GM12878 (cell line): ENCODE measurements around the gene SLC1A7. TPM values are rescaled to one million over a fixed set of nuclear protein-coding genes. Genes with fewer than 3 reads are reported as not detected.

Source experiments
- ATAC-seq: fragments of 200-7000 bp; cut with Tn5 transposase; 3 replicates; pipeline ENCODE4 v1.9.1; 2020; ENCODE audit warnings: mild to moderate bottlenecking, moderate library complexity
- BruUV-seq: library from RNA; stranded (reverse); fragments of 400-500 nt; replicated peaks from 2 replicates; lab custom pipeline; 2021; lab: Mats Ljungman, UMichigan
- CTCF ChIA-PET: fragments of 300-600 bp; sonication (Branson Sonifier 250); formaldehyde crosslinking; extraction: SDS; loops from one replicate; lab custom pipeline; 2021; ENCODE audit warnings: inconsistent platforms; lab: Yijun Ruan, JAX
- POLR2A ChIA-PET: fragments of 350-600 bp; formaldehyde crosslinking; extraction: SDS; loops from one replicate; lab custom pipeline; 2021; ENCODE audit warnings: inconsistent platforms; lab: Charles Lee
- RAD21 ChIA-PET: fragments of 300-600 bp; sonication (Branson Sonifier 250); formaldehyde crosslinking; loops from one replicate; lab custom pipeline; 2023; ENCODE audit warnings: antibody characterized with exemption; ENCODE audit not compliant: unreplicated experiment; lab: Charles Lee
- SMC1A ChIA-PET: fragments of 300-600 bp; sonication (Branson Sonifier 250); formaldehyde crosslinking; loops from one replicate; lab custom pipeline; 2023; ENCODE audit not compliant: unreplicated experiment, uncharacterized antibody; lab: Charles Lee
- DNase-seq: peaks from one replicate; pipeline ENCODE4 v3.0.0-alpha.2; 2011; ENCODE audit warnings: low read depth, low spot score
- FAIRE-seq: peaks from 3 replicates; lab custom pipeline; 2011; peaks lifted over from hg19 to GRCh38; lab: Jason Lieb, UNC
- H2AFZ ChIP-seq: 2 replicates; pipeline ENCODE4 v1.6.0; 2011; ENCODE audit warnings: low read depth, low read length, control low read depth; ENCODE audit not compliant: control insufficient read depth
- H3K27ac ChIP-seq: 2 replicates; pipeline ENCODE4 v1.5.1; 2011; ENCODE audit warnings: control low read depth; ENCODE audit not compliant: control insufficient read depth, insufficient read depth
- H3K27me3 ChIP-seq, 2 experiments: replicated peaks in 1 of 2; 2 replicates each; pipeline versions ENCODE4 v1.6.0 to v1.6.1; 2011; ENCODE audit warnings: low read length in 1 of 2; ENCODE audit not compliant: control insufficient read depth in 2 of 2, insufficient read depth in 2 of 2
- H3K36me3 ChIP-seq, 2 experiments: 2 replicates each; pipeline ENCODE4 v1.5.1; 2011; ENCODE audit warnings: low read length in 1 of 2; ENCODE audit not compliant: control insufficient read depth in 2 of 2, insufficient read depth in 2 of 2
- H3K4me1 ChIP-seq: 2 replicates; pipeline ENCODE4 v1.6.1; 2011; ENCODE audit warnings: mild to moderate bottlenecking, low read length, moderate library complexity, mixed read lengths; ENCODE audit not compliant: control insufficient read depth, insufficient read depth
- H3K4me2 ChIP-seq: 2 replicates; pipeline ENCODE4 v1.6.0; 2011; ENCODE audit warnings: control low read depth; ENCODE audit not compliant: control insufficient read depth, insufficient read depth
- H3K4me3 ChIP-seq: fragments of 200-600 bp; sonication (generic); 2 replicates; pipeline ENCODE4 v1.5.1; 2016
- H3K79me2 ChIP-seq: 2 replicates; pipeline ENCODE4 v1.6.0; 2011; ENCODE audit warnings: low read length; ENCODE audit not compliant: control insufficient read depth, insufficient read depth
- H3K9ac ChIP-seq: 2 replicates; pipeline ENCODE4 v1.8.0; 2011; ENCODE audit warnings: low read length, control low read depth, mixed read lengths; ENCODE audit not compliant: control insufficient read depth, insufficient read depth
- H3K9me3 ChIP-seq: replicated peaks from 3 replicates; pipeline ENCODE4 v1.5.1; 2011; ENCODE audit warnings: mild to moderate bottlenecking, low read length; ENCODE audit not compliant: control insufficient read depth, insufficient read depth
- H4K20me1 ChIP-seq: 2 replicates; pipeline ENCODE4 v1.6.0; 2011; ENCODE audit not compliant: control insufficient read depth, insufficient read depth
- BHLHE40 ChIP-seq, 2 experiments: fragments of 450-650 bp in 1 of 2; IDR thresholded peaks; 2 replicates each; pipeline ENCODE4 v1.6.1; 2011 to 2017; ENCODE audit warnings: low read depth in 2 of 2, borderline replicate concordance in 1 of 2, improper control_type of control experiment in 1 of 2, low read length in 1 of 2, mild to moderate bottlenecking in 1 of 2
- CHD4 ChIP-seq: fragments of 200-600 bp; sonication (generic); IDR thresholded peaks from 2 replicates; pipeline ENCODE4 v1.6.1; 2016; ENCODE audit warnings: mild to moderate bottlenecking
- CTCF ChIP-seq, 3 experiments: IDR thresholded peaks in 2 of 3; conservative IDR thresholded peaks in 1 of 3; 2 replicates each; pipeline ENCODE4 v1.5.1; 2011; ENCODE audit warnings: low read depth in 3 of 3, low read length in 3 of 3, mild to moderate bottlenecking in 3 of 3, control low read depth in 2 of 3, moderate library complexity in 2 of 3, inconsistent platforms in 1 of 3, mixed read lengths in 1 of 3; ENCODE audit not compliant: control insufficient read depth in 2 of 3, insufficient read depth in 1 of 3; ENCODE audit errors: extremely low read depth in 1 of 3
- CUX1 ChIP-seq: IDR thresholded peaks from 2 replicates; pipeline ENCODE4 v1.6.1; 2012; ENCODE audit warnings: improper control_type of control experiment, low read depth, low read length; ENCODE audit not compliant: insufficient replicate concordance
- NR2F1 ChIP-seq: fragments of 450-650 bp; conservative IDR thresholded peaks from 2 replicates; pipeline ENCODE4 v1.6.1; 2017; ENCODE audit warnings: mild to moderate bottlenecking
- SP1 ChIP-seq: IDR thresholded peaks from one replicate; pipeline ENCODE4 v1.6.1; 2011; ENCODE audit warnings: low read depth, low read length
- SRF ChIP-seq, 2 experiments: IDR thresholded peaks; 2 replicates each; pipeline ENCODE4 v1.6.1; 2011; ENCODE audit warnings: low read depth in 2 of 2, low read length in 2 of 2, mild to moderate bottlenecking in 1 of 2, moderate library complexity in 1 of 2
- WGBS: methylation state at CpG from one replicate; pipeline ENCODE4 v1.1.6; 2016; ENCODE audit warnings: low lambda C conversion rate; ENCODE audit not compliant: insufficient replicate concordance, insufficient coverage; ENCODE audit errors: missing lambda C conversion rate; 5-methylcytosine and 5-hydroxymethylcytosine counted together
- in situ Hi-C: fragments of 300-500 bp; cut with MboI; formaldehyde crosslinking; loops from 9 replicates; pipeline ENCODE4 v1.14.3; 2018; ENCODE audit warnings: mixed read lengths
- intact Hi-C: fragments of 100-400 bp; cut with micrococcal nuclease; formaldehyde crosslinking; loops from one replicate; pipeline ENCODE4 v1.14.2; 2022; ENCODE audit not compliant: unreplicated experiment
- polyA plus RNA-seq, 11 experiments: library from polyadenylated mRNA; depleted of rRNA in 4 of 11; unstranded in 6 of 11; stranded (reverse) in 5 of 11; fragments of >200 nt; fragmentation: Nextera tagmentation in 4 of 11; fragmentation: Illumina TruSeq in 1 of 11; extraction: Ambion mirVana in 4 of 11; extraction: Trizol in 1 of 11; gene quantifications; 1 replicate in 1 of 11; 2 replicates in 10 of 11; pipeline versions ENCODE4 v1.2.1 to v1.2.3, GENCODE V29; 2011 to 2016; ENCODE audit warnings: inconsistent platforms in 2 of 11, missing spikeins in 2 of 11, low read depth in 1 of 11
- total RNA-seq, 4 experiments: library from RNA; depleted of rRNA in 3 of 4; stranded (reverse); fragments of >200 nt in 3 of 4; fragmentation: Illumina TruSeq in 1 of 4; extraction: Trizol in 1 of 4; gene quantifications; 2 replicates each; pipeline versions ENCODE4 v1.2.1 to v1.2.3, GENCODE V29; 2013 to 2021
- TF ChIP-seq, protein P1 (sequence below): fragments of 450-650 bp; formaldehyde crosslinking; IDR thresholded peaks from 2 replicates; pipeline ENCODE4 v1.4.0; 2020; ENCODE audit warnings: mild to moderate bottlenecking, moderate library complexity

Gene SLC1A7
- total and polyA plus RNA-seq, 10 of the 15 experiments (the other 5 are each of a cell fraction or from before 2014, with no cell fraction given): not detected

- SMC1A ChIA-PET: interaction anchor here (0.6 kb wide), 1 partner anchor 52 kb away, joined by 3 read pairs; no protein-coding TSS in a partner anchor
- ATAC-seq: no peak
- in situ Hi-C loops: no loop called here
- TF ChIP-seq, protein P1, sequence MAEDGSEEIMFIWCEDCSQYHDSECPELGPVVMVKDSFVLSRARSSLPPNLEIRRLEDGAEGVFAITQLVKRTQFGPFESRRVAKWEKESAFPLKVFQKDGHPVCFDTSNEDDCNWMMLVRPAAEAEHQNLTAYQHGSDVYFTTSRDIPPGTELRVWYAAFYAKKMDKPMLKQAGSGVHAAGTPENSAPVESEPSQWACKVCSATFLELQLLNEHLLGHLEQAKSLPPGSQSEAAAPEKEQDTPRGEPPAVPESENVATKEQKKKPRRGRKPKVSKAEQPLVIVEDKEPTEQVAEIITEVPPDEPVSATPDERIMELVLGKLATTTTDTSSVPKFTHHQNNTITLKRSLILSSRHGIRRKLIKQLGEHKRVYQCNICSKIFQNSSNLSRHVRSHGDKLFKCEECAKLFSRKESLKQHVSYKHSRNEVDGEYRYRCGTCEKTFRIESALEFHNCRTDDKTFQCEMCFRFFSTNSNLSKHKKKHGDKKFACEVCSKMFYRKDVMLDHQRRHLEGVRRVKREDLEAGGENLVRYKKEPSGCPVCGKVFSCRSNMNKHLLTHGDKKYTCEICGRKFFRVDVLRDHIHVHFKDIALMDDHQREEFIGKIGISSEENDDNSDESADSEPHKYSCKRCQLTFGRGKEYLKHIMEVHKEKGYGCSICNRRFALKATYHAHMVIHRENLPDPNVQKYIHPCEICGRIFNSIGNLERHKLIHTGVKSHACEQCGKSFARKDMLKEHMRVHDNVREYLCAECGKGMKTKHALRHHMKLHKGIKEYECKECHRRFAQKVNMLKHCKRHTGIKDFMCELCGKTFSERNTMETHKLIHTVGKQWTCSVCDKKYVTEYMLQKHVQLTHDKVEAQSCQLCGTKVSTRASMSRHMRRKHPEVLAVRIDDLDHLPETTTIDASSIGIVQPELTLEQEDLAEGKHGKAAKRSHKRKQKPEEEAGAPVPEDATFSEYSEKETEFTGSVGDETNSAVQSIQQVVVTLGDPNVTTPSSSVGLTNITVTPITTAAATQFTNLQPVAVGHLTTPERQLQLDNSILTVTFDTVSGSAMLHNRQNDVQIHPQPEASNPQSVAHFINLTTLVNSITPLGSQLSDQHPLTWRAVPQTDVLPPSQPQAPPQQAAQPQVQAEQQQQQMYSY (CRISPR knock-in tag): no peak
- no peak for TF ChIP-seq SRF (IDR thresholded peaks at IDR 0.05; ENCODE audit: low read depth in 2 of 2, low read length in 2 of 2)
- no peak for TF ChIP-seq CHD4
- no peak for TF ChIP-seq BHLHE40 (IDR thresholded peaks at IDR 0.05; ENCODE audit: borderline replicate concordance in 1 of 2, low read depth in 2 of 2, low read length in 1 of 2)
- TF ChIP-seq CUX1: no peak
- no peak for TF ChIP-seq SP1
- TF ChIP-seq NR2F1: no peak
- no peak for TF ChIP-seq CTCF (IDR thresholded peaks at IDR 0.05 in 2 of 3, conservative IDR thresholded peaks at IDR 0.05 in 1 of 3; ENCODE audit: control insufficient read depth in 2 of 3, extremely low read depth in 1 of 3, insufficient read depth in 1 of 3, low read depth in 3 of 3, low read length in 3 of 3)
- TF ChIP-seq, all 136 proteins: peak for 0
- Histone ChIP-seq H3K79me2 (no peaks in the 10 kb centered on the region), H3K36me3 (no peaks in the 10 kb centered on the region), H4K20me1 (no peaks in the 10 kb centered on the region), H3K9me3 (no peaks in the 10 kb centered on the region), H3K4me2 (no peak overlapping the region), H3K9ac (no peak overlapping the region), H3K4me3 (no peak overlapping the region), H3K27ac (no peak overlapping the region), H3K4me1 (no peaks in the 10 kb centered on the region), H2AFZ (no peak overlapping the region), H3K27me3 (no peaks in the 10 kb centered on the region)
- ChIA-PET CTCF (no interaction called here), POLR2A (no interaction called here), RAD21 (no interaction called here)
- FAIRE-seq: no peak
- DNase-seq: no peak
- 0% methylated on average over 1 of the region's 4 CpGs for WGBS
- intact Hi-C loops: no loop called here
- BruUV-seq: no TSS peak
These were observed 14.0 kb downstream of the SLC1A7 start for GRCh38 chr1:53128401-53128800.
